SU-DHL-6 (cell line): ENCODE data around the gene MTHFD2.

Experiments
- EZH2phosphoT487 ChIP-seq: fragments of 200-600 bp; sonication (generic), shearing (Covaris generic); conservative IDR thresholded peaks from 2 replicates; pipeline ENCODE4 v1.6.1; 2018; ENCODE audit warnings: mild to moderate bottlenecking, antibody characterized with exemption, low read length, moderate library complexity, mixed read lengths
- TF ChIP-seq, protein P1 (sequence below): fragments of 200-600 bp; sonication (generic); IDR thresholded peaks from one replicate; pipeline ENCODE4 v1.5.1; 2017; ENCODE audit warnings: antibody characterized with exemption, mild to moderate bottlenecking, low read length, moderate library complexity; ENCODE audit not compliant: insufficient read depth, poor library complexity, severe bottlenecking

DNA sequence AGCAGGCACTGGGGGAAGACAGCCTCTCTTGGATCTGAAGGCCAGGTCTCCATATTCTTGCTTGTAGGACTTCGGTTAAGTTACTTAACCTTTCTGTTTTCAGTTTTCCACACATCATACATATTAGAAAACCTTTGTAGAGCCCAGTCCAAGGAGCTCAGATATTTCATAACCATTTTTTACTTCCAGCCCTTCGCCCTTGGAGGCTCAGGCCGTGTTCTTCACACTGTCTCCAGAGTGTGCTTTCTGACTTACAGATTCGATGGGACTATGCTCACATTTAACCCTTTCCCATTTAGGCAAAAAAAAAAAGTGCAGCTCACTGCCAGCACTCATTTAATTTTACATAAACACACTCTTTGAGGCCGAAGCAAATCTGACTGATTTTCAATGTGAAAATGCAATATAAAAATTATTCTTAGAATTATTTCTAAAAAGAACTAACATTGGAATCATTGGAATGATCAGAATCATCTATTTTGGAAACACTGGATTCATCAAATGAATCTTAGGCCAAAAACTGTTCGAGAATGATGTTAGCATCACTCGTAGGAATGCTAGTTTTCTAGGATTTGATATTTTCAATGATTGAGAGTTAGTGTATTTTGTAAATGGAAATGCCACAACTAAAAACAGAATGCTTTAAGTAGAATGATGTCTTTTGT, 55.0 kb downstream of the MTHFD2 start:
- TF ChIP-seq, protein P1, sequence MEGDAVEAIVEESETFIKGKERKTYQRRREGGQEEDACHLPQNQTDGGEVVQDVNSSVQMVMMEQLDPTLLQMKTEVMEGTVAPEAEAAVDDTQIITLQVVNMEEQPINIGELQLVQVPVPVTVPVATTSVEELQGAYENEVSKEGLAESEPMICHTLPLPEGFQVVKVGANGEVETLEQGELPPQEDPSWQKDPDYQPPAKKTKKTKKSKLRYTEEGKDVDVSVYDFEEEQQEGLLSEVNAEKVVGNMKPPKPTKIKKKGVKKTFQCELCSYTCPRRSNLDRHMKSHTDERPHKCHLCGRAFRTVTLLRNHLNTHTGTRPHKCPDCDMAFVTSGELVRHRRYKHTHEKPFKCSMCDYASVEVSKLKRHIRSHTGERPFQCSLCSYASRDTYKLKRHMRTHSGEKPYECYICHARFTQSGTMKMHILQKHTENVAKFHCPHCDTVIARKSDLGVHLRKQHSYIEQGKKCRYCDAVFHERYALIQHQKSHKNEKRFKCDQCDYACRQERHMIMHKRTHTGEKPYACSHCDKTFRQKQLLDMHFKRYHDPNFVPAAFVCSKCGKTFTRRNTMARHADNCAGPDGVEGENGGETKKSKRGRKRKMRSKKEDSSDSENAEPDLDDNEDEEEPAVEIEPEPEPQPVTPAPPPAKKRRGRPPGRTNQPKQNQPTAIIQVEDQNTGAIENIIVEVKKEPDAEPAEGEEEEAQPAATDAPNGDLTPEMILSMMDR = no peak
- no peak for TF ChIP-seq EZH2phosphoT487
